ENCODE measurements around the gene H6PD.

The H6PD gene

GRCh38 chr1:9211291-9211811 lies 23.2 kb upstream of the H6PD start:
- no peak for DNase-seq

DNA sequence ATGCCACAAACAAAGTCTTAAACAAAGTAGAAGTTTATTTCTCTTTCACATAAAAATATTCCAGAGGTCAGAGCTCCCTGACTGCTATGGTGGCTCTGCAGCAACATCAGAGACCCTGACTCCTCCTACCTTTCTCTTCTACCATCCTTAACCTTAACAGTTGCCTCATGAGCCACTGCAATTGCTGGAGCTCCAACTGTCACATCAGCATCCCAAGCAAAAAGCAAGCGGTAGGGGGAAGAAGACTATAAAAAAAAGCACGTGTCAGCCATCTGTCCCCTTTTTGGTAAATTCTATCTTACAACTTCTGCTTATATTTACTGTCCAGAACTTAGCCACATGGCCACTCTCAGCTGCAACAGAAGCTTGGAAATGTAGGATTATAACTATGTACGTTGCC lies 21.8 kb upstream of the H6PD start:
- DNase-seq = no peak

GRCh38 chr1:9213956-9214355 lies 20.6 kb upstream of the H6PD start:
- no peak for DNase-seq

DNA sequence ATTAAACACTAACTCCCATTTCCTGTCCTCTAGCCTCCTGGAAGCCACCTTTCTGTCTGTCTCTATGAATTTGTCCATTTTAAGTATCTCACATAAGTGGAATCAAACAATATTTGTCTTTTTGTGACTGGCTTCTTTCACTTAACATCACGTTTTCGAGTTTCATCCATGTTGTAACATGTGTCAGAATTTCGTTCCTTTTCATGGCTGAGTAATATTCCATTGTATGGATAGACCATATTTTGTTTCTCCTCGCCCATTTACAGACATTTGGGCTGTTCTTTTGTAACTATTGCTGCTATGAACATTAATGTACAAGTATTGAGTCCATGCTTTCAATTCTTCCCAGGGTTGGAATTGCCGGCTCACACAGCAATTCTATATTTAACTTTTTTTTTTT lies 15.7 kb upstream of the H6PD start:
- DNase-seq = no peak

DNA sequence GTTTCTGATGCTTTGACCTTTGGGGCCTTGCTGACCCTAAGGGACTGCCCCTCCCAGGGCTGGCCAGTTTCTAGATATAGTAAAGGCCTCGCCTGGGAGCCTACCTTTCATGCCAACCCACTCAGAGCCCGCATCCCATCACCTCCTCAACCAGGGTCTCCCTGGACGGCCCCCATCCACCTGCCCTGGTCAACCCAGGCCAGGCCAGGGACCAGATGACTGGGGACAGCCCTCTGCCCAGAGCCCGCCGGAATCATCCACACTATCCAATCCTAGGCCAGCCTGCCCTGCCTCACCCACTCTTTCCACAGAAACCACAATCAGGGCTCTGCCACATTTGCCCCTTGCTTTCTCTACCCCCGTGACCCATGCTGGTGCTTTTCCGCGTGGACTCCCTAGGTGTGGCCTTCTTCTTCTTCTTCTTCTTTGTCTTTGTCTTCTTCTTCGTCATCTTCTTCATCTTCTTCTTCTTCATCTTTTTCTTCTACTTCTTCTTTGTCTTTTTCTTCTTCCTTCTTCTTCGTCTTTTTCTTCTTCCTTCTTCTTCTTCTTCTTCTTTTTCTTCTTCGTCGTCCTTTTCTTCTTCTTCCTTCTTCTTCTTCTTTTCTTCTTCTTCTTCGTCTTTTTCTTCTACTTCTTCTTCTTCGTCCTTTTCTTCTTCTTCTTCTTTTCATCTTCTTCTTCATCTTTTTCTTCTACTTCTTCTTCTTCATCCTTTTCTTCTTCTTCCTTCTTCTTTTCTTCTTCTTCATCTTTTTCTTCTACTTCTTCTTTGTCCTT lies 11.5 kb upstream of the H6PD start:
- DNase-seq = no peak

GRCh38 chr1:9224664-9225410 lies 9.7 kb upstream of the H6PD start:
- no peak for DNase-seq

- DNase-seq = no peak
Observed at GRCh38 chr1:9225411-9225785, 9.2 kb upstream of the H6PD start.

DNA sequence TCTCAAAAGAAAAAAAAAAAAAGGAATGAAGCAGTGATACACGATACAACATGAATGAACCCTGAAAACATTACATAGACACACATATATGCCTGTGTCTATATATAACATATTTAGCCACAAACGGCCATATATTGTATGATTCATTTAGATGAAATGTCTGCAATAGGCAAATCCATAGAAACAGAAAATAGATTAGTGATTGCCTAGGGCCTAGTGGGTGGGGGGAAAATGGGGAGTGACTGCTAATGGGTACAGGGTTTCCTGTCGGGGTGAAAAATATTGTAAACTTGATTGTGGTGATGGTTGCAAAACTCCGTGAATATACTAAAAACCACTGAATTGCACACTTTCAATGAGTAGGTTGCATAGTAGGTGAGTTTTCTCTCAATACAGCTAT lies 6.0 kb upstream of the H6PD start:
- DNase-seq = no peak

GRCh38 chr1:9229549-9229948 lies 5.0 kb upstream of the H6PD start:
- no peak for DNase-seq

DNA sequence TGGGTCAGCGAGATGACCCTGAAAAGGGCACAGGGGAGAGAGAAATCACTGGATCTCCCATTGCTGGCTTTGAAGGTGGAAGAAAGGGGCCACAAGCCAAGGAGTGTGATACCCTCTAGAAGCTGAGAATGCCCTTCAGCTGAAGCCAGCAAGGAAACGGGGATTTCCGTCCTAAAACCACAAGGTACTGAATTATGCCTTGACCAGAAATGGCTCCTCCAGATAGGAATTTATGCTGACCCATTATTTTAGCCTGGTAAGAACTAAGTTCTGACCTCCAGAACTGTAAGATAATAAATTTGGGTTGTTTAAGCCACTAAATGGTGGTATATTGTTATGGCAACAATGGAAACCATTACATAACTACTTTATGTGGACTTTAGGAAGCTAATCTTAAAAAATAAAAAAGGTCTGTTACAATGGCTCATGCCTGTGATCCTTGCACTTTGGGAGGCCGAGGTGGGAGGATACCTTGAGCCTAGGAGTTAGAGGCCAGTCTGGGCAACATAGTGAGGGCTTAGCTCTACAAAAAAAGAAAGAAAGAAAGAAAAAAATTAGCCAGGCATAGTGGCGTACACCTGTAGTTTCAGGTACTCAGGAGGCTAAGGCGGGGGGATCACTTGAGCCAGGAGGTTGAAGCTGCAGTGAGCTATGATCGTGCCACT lies 3.6 kb upstream of the H6PD start:
- no peak for DNase-seq

- DNase-seq = no peak
Observed at GRCh38 chr1:9231648-9232332, 2.8 kb upstream of the H6PD start.

DNA sequence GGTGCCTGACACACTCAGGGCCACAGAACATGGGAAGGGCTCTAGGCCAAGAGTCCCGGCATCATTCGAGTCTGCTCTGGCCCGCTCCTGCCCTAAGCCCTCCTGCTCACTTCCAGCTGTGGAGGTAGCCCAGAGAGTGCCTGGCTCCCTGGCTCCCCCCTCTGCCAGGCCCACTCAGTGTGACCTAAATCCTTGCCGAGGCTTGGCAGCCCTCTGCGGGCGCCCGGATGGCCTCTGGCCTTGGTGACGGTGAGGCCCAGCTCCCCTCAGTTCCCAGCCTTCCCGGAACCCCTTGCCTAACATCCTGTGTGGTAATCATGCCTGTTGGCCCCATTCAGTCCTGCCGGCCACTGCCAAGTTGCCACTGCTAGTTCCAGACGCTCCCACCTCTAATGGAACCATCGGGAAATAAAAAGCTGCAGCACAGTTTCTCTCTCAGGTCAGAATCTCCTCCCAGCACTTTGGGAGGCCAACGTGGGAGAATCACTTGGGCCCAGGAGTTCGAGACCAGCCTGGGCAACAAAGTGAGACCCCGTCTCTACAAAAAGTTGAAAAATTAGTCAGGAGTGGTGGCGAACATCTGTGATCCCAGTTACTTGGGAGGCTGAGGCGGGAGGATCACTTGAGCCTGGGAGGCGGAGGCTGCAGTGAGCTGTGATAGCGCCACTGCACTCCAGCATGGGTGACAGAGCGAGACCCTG lies 1.2 kb upstream of the H6PD start:
- no peak for DNase-seq

DNA sequence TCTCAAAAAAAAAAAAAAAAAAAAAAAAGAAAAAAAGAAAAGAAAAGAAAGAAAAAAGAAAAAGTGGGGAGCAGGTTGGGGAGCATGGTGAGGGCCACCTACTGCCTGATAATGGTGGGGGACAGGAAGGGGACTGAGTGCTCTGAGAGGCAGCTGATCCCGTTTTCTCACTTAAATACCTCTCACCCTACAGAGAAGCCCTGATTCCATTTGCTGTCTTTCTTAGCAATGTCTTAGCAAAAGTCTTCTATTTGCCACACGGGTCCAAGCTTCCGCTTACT lies 692 bp upstream of the H6PD start:
- no peak for DNase-seq

DNA sequence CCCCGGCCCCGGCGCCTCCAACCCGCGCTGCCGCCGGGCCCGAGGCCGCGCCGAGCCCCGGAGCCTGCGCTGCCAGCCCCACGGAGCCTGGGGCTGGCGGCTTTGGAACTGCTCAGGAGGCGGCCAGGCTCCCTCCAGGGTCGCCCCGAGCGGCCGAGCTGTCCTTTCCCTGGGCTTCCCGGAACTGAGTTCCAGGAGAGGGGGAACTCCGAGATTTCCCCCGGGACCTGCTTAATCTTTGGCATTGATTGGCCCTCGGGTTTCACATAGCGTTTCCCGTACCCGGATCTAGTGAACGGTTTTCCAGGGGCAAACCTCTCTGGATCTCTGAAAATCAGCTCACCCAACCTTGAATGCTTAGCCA lies 504 bp downstream of the H6PD start:
- no peak for DNase-seq

DNA sequence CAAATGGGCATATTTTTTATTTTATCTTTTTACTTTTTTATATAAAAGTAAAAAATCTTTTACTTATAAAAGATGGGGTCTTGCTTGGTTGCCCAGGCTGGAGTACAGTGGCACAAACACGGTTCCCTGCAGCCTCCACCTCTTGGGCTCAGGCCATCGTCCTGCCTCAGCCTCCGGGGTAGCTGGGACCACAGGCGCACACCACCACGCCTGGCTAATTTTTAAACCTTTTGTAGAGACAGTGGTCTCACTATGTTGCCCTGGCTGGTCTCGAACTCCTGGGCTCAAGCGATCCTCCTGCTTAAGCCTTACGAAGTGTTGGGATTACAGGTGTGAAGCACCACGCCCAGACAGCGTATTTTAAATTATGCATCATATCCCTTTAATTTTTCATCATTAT lies 986 bp downstream of the H6PD start:
- no peak for DNase-seq

GRCh38 chr1:9238134-9238533 lies 3.6 kb downstream of the H6PD start:
- no peak for DNase-seq

- DNase-seq = no peak
Observed at GRCh38 chr1:9238550-9238949, 4.0 kb downstream of the H6PD start.

- peak; percentile 75 for DNase-seq
Observed at GRCh38 chr1:9239622-9240401, 5.2 kb downstream of the H6PD start.

DNA sequence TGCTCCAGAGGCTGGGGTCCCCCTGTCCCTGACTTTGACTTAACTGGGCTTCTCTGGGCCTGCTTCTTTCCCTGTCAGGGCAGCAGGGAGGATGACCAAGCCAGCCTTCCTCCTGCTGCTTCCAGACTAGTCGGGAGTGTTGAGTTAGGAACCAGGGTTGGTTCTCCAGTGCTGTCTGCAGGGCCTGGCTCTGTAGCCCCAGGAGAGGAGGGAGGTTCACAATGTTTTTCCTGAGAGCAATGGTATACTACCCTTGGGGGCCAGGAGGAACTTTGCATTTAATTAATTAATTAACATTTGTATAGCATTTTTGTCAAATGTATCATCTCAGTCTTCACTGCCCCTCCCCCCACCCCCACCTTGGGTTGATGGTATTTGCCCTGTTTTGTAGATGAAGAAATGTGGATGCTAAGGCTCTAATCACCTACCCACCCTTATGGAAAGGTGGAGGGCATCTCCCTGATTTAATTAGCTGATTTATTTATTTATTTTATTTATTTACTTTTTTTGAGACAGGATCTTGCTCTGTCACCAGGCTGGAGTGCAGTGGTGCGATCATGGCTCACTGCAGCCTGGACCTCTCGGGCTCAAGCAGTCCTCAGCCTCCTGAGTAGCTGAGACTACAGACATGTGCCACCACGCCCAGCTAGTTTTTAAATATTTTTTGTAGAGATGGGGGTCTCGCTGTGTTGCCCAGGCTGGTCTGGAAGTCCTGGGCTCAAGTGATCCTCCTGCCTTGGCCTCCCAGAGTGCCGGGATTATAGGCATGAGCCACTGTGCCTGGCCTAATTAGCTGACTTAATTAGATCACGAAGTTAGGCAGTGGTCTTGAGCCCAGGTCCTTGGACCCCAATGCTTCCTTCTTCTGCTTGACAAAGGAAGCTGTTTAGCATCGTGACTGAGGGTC lies 6.6 kb downstream of the H6PD start:
- DNase-seq = no peak

DNA sequence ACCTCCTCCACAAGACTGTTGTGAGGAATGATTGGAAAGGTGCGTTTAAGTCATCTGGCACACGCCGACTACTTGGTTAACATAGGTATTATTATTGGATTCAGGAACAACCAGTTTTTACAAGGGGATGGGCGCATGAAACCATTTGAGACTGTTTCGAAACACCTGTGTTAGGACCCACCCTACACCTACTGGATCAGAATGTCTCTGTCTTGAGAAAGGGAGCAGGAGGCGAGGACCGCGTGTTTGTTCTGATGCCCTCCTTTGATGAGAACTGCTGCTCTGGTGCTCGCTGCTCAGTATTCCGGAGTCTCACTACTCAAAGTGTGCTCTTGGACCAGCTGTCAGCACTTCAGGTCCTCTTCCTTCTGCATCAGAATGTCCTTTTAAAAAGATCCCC lies 7.3 kb downstream of the H6PD start:
- DNase-seq = no peak

DNA sequence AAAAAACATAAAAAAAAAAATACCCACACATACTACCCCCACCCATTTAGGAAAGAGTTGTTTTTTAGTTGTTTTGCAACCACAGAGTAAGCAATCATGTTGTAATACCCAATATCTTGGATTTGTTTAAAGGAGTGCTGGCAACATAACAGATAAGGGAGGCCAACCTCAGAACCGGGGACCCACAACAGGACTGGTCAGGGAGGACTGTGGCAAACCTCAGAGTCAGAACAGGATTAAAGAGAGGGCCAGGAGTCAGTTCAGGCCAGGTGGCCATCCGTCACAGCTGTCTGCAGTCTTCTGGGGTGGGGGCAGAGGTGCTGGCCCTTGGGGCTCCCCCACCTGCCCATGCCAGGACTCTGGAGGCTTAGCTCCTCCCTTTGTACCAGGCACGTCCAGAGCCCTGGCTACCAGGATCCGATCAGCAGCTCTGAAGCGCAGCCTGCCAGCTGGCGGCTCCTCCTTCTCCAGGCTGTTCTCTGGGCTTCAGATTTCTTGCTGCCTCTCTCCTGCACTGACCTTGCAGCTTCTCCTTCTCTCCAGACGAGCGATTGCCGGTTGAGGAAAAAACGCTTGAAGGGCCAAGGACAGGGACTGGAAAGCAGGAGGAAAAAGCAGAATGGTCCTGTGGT lies 7.9 kb downstream of the H6PD start:
- DNase-seq = no peak

Measured in activated effector memory CD4-positive, alpha-beta T cell treated with anti-CD3 and anti-CD28 coated beads, Interleukin-2, amount 50 U/mL, for 16 hours (primary cell).